UCSD-AML1 (cell line): ENCODE data around the gene KCND2.
"Not testable (repeated sequence)": the region's sequence is repeated elsewhere in the genome, so short reads cannot be mapped to it uniquely, and the experiment has no call there.

Source experiments
- DNase-seq: peaks from one replicate; lab custom pipeline; 2025; ENCODE audit not compliant: unreplicated experiment; lab: John Stamatoyannopoulos, UW

KCND2 gene

GRCh38 chr7:120272701-120273475 lies at the start of gene KCND2:
Gene KCND2, plus strand, starts transcription at chr7:120273175.
- no peak for DNase-seq

DNA sequence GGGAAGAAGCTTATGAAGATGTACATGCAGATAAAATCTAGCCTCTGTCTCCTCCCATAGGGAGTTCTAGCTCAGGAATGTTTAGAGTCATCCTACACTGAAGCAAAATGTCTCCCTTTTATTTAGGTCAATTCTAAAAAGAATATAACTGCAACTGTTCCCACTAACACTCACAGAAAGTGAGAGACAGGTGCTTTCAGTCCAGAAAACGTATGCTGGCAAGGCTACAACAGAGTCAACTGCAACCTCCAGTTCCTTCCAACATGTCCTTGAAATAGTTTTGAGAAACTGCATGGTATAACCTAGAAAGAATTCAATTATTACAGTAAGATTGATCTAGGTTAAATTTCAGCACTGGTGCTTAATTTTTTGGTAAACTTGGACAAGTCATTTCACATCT lies 46.8 kb upstream of the KCND2 start:
- DNase-seq, result no peak

GRCh38 chr7:120227255-120227654 lies 45.7 kb upstream of the KCND2 start:
- no peak for DNase-seq

- DNase-seq, result no peak
Observed at GRCh38 chr7:120229084-120229483, 43.9 kb upstream of the KCND2 start.

- no peak for DNase-seq
Observed at GRCh38 chr7:120233338-120233737, 39.6 kb upstream of the KCND2 start.

- not testable (repeated sequence) for DNase-seq
Observed at GRCh38 chr7:120240350-120240749, 32.6 kb upstream of the KCND2 start.

DNA sequence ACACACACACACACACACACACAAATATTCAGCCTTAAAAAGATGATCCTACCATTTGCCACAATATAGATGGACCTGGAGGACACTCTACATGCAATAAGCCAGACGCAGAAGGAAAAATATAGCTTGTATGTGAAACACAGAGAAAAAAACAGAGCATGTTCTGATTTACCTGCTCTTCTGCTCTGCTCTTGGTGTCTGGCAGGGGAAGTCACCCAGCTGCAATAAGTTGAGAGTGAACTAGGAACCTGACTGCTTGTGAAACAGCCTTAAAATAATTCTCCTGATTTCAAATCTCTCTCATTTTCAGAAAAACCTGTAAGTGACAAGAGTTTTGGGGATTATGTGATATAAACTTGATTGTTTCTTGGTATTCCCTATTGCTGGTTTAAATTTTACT lies 31.0 kb upstream of the KCND2 start:
- DNase-seq, result no peak

DNA sequence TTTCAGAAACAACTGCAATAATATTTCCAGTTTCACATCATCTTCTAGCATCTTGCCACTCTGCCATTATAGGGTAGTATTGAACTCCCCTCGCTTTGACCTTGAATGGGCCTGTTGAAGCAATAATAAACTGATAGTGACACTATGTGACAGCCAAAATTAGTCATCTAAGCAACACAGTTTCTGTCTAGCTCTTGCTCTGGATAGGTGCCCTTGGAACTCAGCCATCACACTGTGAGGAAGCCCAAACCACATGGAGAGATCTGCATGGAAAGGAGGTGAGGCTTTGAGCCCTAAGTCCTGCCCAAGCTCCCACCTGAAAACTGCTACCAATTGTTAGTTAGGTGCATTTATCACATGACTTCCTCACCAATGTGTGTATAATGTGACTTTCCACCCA lies 18.1 kb upstream of the KCND2 start:
- DNase-seq, result no peak

DNA sequence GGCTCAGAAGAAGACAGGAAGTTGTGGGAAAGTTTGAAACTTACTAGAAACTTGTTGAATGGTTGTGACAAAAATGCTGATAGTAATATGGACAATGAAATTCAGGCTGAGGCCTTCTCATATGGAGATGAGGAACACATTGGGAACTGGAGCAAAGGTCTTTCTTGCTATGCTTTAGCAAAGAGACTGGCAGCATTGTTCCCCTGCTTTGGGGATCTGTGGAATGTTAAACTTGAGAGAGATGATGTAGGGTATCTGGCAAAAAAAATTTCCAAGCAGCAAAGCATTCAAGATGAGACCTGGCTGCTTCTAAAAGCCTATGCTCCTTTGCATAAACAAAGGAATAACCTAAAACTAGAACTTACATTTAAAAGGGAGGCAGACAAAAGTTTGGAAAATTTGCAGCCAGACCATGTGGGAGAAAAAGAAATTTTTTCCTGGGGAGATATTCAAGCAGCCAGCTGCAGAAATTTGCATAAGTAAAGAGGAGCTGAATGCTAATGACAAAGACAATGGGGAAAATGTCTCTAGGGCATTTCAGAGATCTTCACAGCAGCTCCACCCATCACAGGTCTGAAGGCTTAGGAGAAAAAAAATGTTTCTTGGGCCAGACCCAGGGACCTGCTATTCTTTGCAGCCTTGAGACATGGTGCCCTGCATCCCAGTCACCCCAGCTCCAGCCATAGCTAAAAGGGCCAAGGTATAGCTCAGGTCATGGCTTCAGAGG lies 16.5 kb upstream of the KCND2 start:
- DNase-seq, result no peak

DNA sequence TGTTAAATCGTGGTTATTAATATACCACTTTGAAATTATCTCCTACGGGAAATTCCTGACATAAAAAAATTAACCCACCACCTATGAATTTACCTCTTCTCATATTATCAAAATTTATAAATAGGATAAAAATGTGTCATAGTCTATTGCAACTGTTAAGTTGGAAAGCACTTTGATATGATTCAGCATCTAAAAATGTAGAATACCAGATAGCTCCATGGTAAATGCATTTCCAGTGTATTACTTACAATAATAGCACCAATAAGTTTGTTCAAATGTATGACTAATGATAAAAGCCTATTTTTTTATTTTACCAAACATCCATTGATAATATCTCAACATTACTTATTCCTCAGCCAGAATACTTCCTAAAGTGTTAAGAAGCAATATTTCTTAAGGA lies 13.6 kb upstream of the KCND2 start:
- DNase-seq, result no peak

DNA sequence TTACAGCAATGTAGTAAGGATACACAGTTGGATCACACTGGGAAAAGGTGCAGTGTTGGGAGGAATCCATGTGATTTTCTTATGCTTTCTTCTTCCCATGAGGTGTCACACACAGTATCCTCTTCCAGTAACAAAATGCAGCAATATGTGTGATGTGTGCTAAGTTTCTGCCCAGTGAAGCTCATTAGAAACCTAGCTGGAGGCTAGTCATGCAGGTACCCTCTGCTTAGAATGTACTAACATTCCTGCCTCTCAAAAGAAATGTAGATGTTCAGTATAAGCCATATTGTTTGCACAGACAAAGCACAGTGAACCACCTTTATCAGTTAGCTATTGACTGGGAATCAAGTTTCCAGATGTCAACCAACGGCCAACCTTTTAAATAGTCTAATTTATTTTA lies 12.9 kb upstream of the KCND2 start:
- DNase-seq, result no peak

DNA sequence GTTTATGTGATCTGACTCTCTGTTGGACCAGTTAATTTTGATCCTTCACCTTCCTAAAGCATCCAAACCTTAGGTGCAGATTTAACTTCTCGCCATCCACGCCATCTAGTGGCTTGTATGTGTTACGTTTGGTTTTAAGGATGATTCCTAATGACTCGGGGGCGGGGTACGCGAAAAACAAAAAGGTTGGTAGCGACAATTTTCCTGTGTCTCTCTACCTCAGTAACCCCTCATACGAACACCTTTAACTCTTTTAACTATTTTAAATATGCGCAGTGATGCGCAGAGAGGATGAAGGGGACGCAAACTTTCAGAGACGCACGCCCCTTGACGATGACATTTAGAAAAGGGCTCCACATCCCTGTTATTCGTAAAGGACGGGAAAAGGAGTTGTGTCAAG lies 714 bp upstream of the KCND2 start:
- DNase-seq, result no peak

DNA sequence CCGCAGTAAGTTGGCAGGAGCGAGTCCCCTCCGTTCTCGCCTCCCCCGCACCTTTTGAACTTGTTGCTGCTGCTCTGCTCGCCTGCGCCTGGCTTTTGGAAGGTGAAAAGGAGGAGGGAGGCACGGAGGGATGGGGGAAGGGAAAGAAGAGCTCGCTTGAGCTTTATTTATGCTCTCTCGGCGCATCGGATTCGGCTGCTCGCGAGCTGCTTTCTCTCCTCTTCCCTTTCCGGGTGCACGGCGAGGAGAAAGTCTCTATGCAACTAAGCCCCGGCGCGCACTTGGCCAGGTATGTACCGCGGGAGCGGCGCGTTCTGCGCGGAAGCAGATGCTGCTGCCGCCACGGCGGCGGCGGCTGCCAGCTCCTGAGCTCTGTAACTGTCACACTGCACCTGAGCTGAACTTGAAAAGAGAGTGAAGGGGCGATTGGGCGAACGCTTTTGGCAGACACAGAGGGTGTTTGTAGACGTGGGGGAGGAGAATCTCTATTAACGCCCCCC lies 551 bp downstream of the KCND2 start:
- DNase-seq, result no peak

DNA sequence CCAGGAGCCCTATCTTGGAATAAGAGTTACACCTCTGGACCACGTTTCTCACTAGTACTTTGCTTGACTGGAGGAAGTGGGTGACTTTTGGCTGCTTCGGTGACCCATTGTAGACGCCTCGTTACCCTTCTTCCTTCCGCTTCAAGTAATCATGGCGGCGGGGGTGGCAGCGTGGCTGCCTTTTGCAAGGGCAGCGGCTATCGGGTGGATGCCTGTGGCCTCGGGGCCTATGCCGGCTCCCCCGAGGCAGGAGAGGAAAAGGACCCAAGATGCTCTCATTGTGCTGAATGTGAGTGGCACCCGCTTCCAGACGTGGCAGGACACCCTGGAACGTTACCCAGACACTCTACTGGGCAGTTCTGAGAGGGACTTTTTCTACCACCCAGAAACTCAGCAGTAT lies 1.5 kb downstream of the KCND2 start:
- DNase-seq, result no peak

GRCh38 chr7:120274899-120275298 lies 1.9 kb downstream of the KCND2 start:
- no peak for DNase-seq

DNA sequence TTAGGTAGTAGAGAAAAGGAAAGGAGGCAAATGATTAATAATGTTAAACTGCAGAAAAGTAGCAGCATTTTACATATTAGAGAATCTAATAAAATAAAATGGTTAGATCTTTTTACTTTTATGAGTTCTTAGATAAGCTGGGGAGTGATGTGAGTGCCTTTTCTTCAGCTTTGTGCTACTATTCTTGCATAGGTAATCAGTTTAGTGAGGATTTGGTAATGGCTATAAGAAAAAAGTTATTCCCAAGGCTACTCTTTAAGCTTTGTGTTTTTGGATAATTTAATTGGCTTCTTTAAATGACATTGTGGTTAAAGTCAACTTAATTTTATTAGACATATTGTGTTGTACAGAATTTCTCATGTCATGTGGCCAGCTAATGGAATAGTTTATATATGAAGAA lies 3.7 kb downstream of the KCND2 start:
- no peak for DNase-seq

DNA sequence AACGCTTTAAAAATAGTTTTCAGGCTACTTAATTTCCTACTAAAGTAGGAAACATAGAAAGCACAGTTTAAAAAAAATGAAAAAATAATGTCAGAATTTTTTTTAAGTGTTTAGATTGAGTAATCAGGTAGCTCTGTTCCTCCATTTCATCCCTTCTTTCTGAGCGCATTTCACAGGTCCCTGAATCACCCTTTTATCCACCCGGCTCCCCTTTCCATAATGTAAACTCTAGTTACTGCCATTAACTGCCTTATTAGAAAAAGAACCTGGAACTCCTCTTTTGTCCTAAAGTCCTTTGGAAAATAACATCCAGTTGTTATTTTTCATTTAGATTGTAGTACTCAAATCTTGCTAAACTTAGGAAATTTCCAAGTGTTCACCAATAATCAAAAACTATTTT lies 5.8 kb downstream of the KCND2 start:
- DNase-seq, result no peak

GRCh38 chr7:120280743-120281142 lies 7.8 kb downstream of the KCND2 start:
- DNase-seq, result no peak

DNA sequence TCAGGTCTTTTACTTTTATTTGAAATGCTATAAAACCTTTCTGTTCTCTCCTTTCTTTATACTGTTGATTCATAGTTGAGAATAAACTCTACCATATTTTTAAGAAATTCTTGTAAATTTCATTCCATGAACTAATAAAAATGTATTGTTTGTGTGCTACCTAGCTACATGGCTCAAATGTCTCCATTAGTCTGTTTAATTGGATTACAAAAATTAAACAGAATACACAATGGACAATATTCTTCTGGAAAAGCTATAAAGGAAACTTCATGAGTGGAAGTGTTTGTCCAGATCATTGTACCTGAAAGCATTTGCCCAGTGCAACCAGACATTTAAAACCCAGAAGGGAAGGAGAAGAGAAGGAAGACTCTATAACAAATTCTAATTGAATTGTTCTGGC lies 20.1 kb downstream of the KCND2 start:
- no peak for DNase-seq

GRCh38 chr7:120302190-120302589 lies 29.2 kb downstream of the KCND2 start:
- DNase-seq, result no peak

- no peak for DNase-seq
Observed at GRCh38 chr7:120303105-120303504, 30.1 kb downstream of the KCND2 start.

GRCh38 chr7:120304674-120305073 lies 31.7 kb downstream of the KCND2 start:
- DNase-seq, result no peak
